ENCODE measurements around the gene GJC1. TPM values are rescaled to one million over a fixed set of nuclear protein-coding genes. Genes with fewer than 3 reads are reported as not detected.

The GJC1 gene
- total RNA-seq, 1 donor: 10.5 TPM

DNA sequence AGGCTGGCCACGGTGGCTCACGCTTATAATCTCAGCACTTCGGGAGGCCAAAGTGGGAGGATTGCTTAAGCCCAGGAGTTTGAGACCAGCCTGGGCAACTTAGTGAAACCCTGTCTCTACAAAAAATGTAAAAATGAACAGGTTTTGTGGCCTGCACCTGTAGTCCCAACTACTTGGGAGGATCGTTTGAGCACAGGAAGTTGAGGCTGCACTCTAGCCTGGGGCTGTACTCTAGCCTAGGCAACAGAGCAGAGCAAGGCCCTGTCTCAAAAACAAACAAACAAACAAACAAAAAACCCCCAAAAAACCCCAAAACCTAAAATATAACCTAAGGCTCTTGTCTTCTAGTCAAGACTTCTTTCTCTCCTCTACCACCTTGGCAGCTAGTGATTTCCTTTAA lies 10.2 kb upstream of the GJC1 start:
- TF ChIP-seq, protein P1, sequence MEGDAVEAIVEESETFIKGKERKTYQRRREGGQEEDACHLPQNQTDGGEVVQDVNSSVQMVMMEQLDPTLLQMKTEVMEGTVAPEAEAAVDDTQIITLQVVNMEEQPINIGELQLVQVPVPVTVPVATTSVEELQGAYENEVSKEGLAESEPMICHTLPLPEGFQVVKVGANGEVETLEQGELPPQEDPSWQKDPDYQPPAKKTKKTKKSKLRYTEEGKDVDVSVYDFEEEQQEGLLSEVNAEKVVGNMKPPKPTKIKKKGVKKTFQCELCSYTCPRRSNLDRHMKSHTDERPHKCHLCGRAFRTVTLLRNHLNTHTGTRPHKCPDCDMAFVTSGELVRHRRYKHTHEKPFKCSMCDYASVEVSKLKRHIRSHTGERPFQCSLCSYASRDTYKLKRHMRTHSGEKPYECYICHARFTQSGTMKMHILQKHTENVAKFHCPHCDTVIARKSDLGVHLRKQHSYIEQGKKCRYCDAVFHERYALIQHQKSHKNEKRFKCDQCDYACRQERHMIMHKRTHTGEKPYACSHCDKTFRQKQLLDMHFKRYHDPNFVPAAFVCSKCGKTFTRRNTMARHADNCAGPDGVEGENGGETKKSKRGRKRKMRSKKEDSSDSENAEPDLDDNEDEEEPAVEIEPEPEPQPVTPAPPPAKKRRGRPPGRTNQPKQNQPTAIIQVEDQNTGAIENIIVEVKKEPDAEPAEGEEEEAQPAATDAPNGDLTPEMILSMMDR (IDR thresholded peaks at IDR 0.05; ENCODE audit: extremely low read depth, low read depth, low read length): no peak
- Histone ChIP-seq H3K79me2 (ENCODE audit: insufficient read depth, low read length) (no peaks in the 10 kb centered on the region), H3K4me2 (ENCODE audit: insufficient read depth, low read length) (no peak overlapping the region), H3K27me3 (ENCODE audit: insufficient read depth, low read length) (no peaks in the 10 kb centered on the region), H3K4me1 (ENCODE audit: insufficient read depth, low read length) (peaks cover 2% of the 10 kb centered on the region), H3K9me3 (ENCODE audit: low read depth, low read length) (no peaks in the 10 kb centered on the region), H4K20me1 (ENCODE audit: insufficient read depth, low read length) (no peaks in the 10 kb centered on the region), H3K27ac (ENCODE audit: low read depth, low read length) (no peak overlapping the region), H3K4me3 (ENCODE audit: insufficient read depth, low read length) (no peak overlapping the region), H3K36me3 (ENCODE audit: insufficient read depth, low read length) (no peaks in the 10 kb centered on the region), H2AFZ (ENCODE audit: low read length) (no peak overlapping the region)
- DNase-seq (ENCODE audit: insufficient read length, low spot score, missing footprints): no peak

DNA sequence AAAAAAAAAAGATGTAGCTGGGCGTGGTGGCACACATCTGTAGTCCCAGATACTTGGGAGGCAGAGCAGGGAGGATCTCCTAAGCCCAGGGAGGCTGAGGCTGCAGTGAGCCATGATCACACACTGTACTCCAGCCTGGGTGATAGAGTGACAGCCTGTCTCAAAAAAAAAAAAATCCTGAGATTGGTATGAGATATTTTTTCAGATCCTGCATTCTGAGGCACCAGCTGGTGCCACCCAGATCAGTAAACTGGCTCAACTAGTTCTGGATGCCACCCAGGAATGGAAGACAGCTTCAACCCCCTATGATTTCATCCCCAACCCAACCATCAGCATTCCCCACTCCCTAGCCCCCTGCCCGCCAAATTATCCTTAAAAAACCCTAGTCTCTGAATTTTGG lies 7.1 kb upstream of the GJC1 start:
- Histone ChIP-seq H3K9me3 (ENCODE audit: low read depth, low read length) (no peaks in the 10 kb centered on the region), H3K4me3 (ENCODE audit: insufficient read depth, low read length) (no peak overlapping the region), H3K27me3 (ENCODE audit: insufficient read depth, low read length) (no peaks in the 10 kb centered on the region), H2AFZ (ENCODE audit: low read length) (no peak overlapping the region), H3K27ac (ENCODE audit: low read depth, low read length) (no peak overlapping the region), H3K4me1 (ENCODE audit: insufficient read depth, low read length) (no peaks in the 10 kb centered on the region), H4K20me1 (ENCODE audit: insufficient read depth, low read length) (no peaks in the 10 kb centered on the region), H3K36me3 (ENCODE audit: insufficient read depth, low read length) (no peaks in the 10 kb centered on the region), H3K4me2 (ENCODE audit: insufficient read depth, low read length) (no peak overlapping the region), H3K79me2 (ENCODE audit: insufficient read depth, low read length) (no peaks in the 10 kb centered on the region)
- TF ChIP-seq, protein P1 (IDR thresholded peaks at IDR 0.05; ENCODE audit: extremely low read depth, low read depth, low read length): no peak
- peak; percentile 45 for DNase-seq (ENCODE audit: insufficient read length, low spot score, missing footprints)

DNA sequence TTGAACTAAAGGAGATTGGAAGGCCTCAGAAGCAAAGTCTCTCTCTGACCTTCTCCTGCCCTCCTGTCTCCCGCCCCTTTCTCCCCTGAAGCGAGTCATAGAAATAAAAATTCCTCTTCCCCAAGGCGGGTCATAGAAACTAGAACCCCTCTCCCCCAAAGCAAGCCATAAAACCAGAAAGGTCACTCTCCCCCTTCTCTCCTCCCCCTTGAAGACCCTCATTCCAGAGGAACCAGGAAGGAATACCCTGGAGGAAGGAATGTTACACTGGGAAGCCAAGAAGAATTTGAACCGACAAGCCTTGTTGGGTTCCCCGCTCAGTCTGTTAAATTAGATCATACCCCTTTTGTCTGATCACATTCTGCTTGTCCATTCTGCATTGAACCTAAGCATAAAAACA lies 2.7 kb upstream of the GJC1 start:
- Histone ChIP-seq H3K79me2 (ENCODE audit: insufficient read depth, low read length) (peaks cover 16% of the 10 kb centered on the region), H3K27ac (ENCODE audit: low read depth, low read length) (no peak overlapping the region), H2AFZ (ENCODE audit: low read length) (no peak overlapping the region), H3K4me1 (ENCODE audit: insufficient read depth, low read length) (peaks cover 8% of the 10 kb centered on the region), H3K27me3 (ENCODE audit: insufficient read depth, low read length) (no peaks in the 10 kb centered on the region), H3K4me3 (ENCODE audit: insufficient read depth, low read length) (no peak overlapping the region), H3K36me3 (ENCODE audit: insufficient read depth, low read length) (no peaks in the 10 kb centered on the region), H4K20me1 (ENCODE audit: insufficient read depth, low read length) (no peaks in the 10 kb centered on the region), H3K9me3 (ENCODE audit: low read depth, low read length) (no peaks in the 10 kb centered on the region), H3K4me2 (ENCODE audit: insufficient read depth, low read length) (no peak overlapping the region)
- no peak for DNase-seq (ENCODE audit: insufficient read length, low spot score, missing footprints)
- TF ChIP-seq, protein P1 (IDR thresholded peaks at IDR 0.05; ENCODE audit: extremely low read depth, low read depth, low read length): peak; percentile 4

DNA sequence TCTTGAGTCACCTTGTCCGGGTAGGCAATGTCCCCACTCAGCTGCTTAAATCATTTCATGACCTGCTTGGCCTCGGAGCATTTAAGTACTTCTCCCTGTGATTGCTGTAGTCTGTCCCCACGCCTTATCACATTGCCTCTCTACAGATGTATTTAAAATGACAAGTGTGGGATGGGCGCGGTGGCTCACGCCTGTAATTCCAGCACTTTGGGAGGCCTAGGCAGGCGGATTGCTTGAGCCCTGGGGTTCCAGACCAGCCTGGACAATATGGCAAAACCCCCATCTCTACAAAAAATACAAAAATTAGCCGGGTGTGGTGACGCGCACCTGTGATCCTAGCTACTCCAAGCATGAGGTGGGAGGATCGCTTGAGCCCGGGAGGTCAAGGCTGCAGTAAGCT lies 1.3 kb upstream of the GJC1 start:
- no peak for DNase-seq (ENCODE audit: insufficient read length, low spot score, missing footprints)
- H3K4me3 ChIP-seq (ENCODE audit: insufficient read depth, low read length): no peak overlapping the region
- no peak overlapping the region for H2AFZ ChIP-seq (ENCODE audit: low read length)
- peaks cover 2% of the 10 kb centered on the region for H4K20me1 ChIP-seq (ENCODE audit: insufficient read depth, low read length)
- no peak overlapping the region for H3K4me2 ChIP-seq (ENCODE audit: insufficient read depth, low read length)
- H3K36me3 ChIP-seq (ENCODE audit: insufficient read depth, low read length): no peaks in the 10 kb centered on the region
- no peaks in the 10 kb centered on the region for H3K9me3 ChIP-seq (ENCODE audit: low read depth, low read length)
- peaks cover 30% of the 10 kb centered on the region for H3K79me2 ChIP-seq (ENCODE audit: insufficient read depth, low read length)
- TF ChIP-seq, protein P1 (IDR thresholded peaks at IDR 0.05; ENCODE audit: extremely low read depth, low read depth, low read length): no peak
- peaks cover 17% of the 10 kb centered on the region for H3K4me1 ChIP-seq (ENCODE audit: insufficient read depth, low read length)
- H3K27ac ChIP-seq (ENCODE audit: low read depth, low read length): no peak overlapping the region
- no peaks in the 10 kb centered on the region for H3K27me3 ChIP-seq (ENCODE audit: insufficient read depth, low read length)
